Endothelial cell of umbilical vein (primary cell): ENCODE results near the gene UNC119.

Source experiments
- JUN ChIP-seq: IDR thresholded peaks from 2 replicates; pipeline ENCODE4 v1.6.1; 2011; ENCODE audit warnings: borderline replicate concordance, low read depth; ENCODE audit not compliant: insufficient read length, insufficient read depth
- POLR2A ChIP-seq: IDR thresholded peaks from 2 replicates; pipeline ENCODE4 v1.6.1; 2012; ENCODE audit warnings: low read depth, mild to moderate bottlenecking, control low read depth, low read length
- POLR2AphosphoS5 ChIP-seq: IDR thresholded peaks from 2 replicates; pipeline ENCODE4 v1.6.1; 2012; ENCODE audit warnings: low read depth, mild to moderate bottlenecking, control low read depth, low read length, moderate library complexity; ENCODE audit not compliant: insufficient read depth
- TF ChIP-seq, protein P1 (sequence below), 2 donors: IDR thresholded peaks; 1 replicate in 1 of 2; 2 replicates in 1 of 2; pipeline ENCODE4 v1.5.1; 2011; ENCODE audit warnings: low read length in 2 of 2, mild to moderate bottlenecking in 2 of 2, moderate library complexity in 2 of 2, control low read depth in 1 of 2, inconsistent platforms in 1 of 2, low read depth in 1 of 2; ENCODE audit not compliant: insufficient read depth in 1 of 2; ENCODE audit errors: extremely low read depth in 1 of 2

DNA sequence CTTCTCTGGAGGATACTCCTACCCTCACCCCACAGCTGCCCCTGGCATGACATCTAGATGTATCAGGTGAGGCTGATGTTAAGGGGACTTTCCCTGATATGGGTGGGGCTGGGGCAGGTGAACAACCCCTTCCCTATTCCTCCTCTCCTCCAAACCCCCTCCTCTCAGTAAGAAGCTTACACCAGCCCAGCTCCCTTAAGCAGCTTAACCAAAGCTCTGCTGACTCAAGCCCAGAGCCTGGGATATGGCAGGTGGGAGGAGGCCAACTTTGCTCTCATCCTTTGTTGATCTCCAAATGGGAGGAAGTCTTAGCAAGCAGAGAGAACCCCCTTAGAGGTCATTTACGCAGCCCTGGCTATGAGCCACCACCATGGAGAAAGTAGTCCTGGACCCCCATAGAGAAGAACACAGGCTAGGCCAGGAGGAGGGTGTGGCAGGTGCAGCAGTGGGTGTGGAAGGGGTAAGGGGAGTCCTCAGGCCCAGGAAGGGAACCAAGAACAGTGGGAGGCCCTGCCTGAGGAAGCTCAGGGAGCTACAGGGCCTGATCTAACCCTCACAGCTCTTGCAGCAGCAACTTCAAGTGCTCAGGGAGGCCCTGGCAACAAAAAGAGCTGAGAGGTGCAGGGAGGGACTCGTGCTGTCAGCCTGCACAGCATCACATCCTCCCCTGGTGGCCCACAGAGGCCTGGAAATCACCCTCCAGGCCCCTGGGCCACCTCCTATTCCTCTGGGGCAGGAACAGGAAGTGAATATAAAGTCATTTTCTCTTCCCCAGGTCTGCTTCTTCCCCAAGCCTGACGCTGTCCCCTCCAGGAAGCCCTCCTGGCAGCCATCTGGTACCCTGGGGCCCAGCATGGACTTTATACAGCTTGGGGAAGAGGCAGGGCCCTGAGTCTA is 2.9 kb downstream of the UNC119 start:
- TF ChIP-seq, protein P1, sequence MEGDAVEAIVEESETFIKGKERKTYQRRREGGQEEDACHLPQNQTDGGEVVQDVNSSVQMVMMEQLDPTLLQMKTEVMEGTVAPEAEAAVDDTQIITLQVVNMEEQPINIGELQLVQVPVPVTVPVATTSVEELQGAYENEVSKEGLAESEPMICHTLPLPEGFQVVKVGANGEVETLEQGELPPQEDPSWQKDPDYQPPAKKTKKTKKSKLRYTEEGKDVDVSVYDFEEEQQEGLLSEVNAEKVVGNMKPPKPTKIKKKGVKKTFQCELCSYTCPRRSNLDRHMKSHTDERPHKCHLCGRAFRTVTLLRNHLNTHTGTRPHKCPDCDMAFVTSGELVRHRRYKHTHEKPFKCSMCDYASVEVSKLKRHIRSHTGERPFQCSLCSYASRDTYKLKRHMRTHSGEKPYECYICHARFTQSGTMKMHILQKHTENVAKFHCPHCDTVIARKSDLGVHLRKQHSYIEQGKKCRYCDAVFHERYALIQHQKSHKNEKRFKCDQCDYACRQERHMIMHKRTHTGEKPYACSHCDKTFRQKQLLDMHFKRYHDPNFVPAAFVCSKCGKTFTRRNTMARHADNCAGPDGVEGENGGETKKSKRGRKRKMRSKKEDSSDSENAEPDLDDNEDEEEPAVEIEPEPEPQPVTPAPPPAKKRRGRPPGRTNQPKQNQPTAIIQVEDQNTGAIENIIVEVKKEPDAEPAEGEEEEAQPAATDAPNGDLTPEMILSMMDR (IDR thresholded peaks at IDR 0.05; ENCODE audit: extremely low read depth in 1 of 2, insufficient read depth in 1 of 2, low read depth in 1 of 2, low read length in 2 of 2), result no peak
- TF ChIP-seq POLR2A, result no peak
- TF ChIP-seq JUN, result no peak
- no peak for TF ChIP-seq POLR2AphosphoS5
